ENCODE data around the gene EML4. TPM values are rescaled to one million over a fixed set of nuclear protein-coding genes. Genes with fewer than 3 reads are reported as not detected.

Gene EML4
- total and polyA plus RNA-seq, 2 of the 13 experiments (the other 11 are each of a cell fraction or from before 2014, with no cell fraction given): 243 to 476 TPM

GRCh38 chr2:42207826-42208225 lies 38.7 kb downstream of the EML4 start:
- WGBS (ENCODE audit: low lambda C conversion rate): 86% methylated on average over 5 of the region's 5 CpGs
- DNase-seq (ENCODE audit: low spot score) (no peak), ATAC-seq (no peak), FAIRE-seq (no peak)
- no peak overlapping the region for H3K4me2 ChIP-seq (ENCODE audit: low read depth, low read length)
- ChIA-PET POLR2A (interaction anchor here (1.4 kb wide), 1 partner anchor 116 kb away, joined by 3 read pairs; no protein-coding TSS in a partner anchor), CTCF (ENCODE audit: low intra/inter-chr PET ratio, low total read pairs) (no interaction called here)
- H3K4me1 ChIP-seq (ENCODE audit: insufficient read depth, low read length): peaks cover 86% of the 10 kb centered on the region
- H3K36me3 ChIP-seq (replicated peaks in 1 of 2; ENCODE audit: control insufficient read depth in 1 of 2, insufficient read depth in 2 of 2, low read length in 2 of 2): peaks cover 3 to 42% of the 10 kb centered on the region in 2 experiments
- no peak overlapping the region for H3K27ac ChIP-seq (ENCODE audit: extremely low read length, insufficient read depth, low read length)
- no peak overlapping the region for H3K9ac ChIP-seq (ENCODE audit: insufficient read depth, low read depth, low read length)
- H2AFZ ChIP-seq (ENCODE audit: low read length): no peak overlapping the region
- TF ChIP-seq TP53 (CRISPR knock-in tag; conservative IDR thresholded peaks at IDR 0.05): no peak
- no peak for TF ChIP-seq ZNF841 (CRISPR knock-in tag; IDR thresholded peaks at IDR 0.05; ENCODE audit: borderline replicate concordance)
- peak; percentile 84 for TF ChIP-seq RBM22 (optimal IDR thresholded peaks at IDR 0.05; ENCODE audit: low read length)
- no peak overlapping the region for H3K4me3 ChIP-seq (replicated peaks in 1 of 3; ENCODE audit: insufficient read depth in 1 of 3, low read depth in 2 of 3, low read length in 3 of 3)
- H4K20me1 ChIP-seq (ENCODE audit: insufficient read depth, low read length): peaks cover 100% of the 10 kb centered on the region
- in situ Hi-C loops (cut with HindIII; ENCODE audit: extremely low pct_ligation_motif_present, low pct_unique_long_range_greater_than_20kb): no loop called here
- no peaks in the 10 kb centered on the region for H3K9me3 ChIP-seq (ENCODE audit: low read length)
- BruUV-seq (replicated peaks): no TSS peak
- peaks cover 99% of the 10 kb centered on the region for H3K79me2 ChIP-seq (ENCODE audit: insufficient read depth, low read length)
- intact Hi-C loops (cut with micrococcal nuclease; ENCODE audit: unreplicated experiment): no loop called here
- H3K27me3 ChIP-seq (ENCODE audit: control insufficient read depth in 1 of 2, insufficient read depth in 2 of 2, low read length in 2 of 2): no peaks in the 10 kb centered on the region

DNA sequence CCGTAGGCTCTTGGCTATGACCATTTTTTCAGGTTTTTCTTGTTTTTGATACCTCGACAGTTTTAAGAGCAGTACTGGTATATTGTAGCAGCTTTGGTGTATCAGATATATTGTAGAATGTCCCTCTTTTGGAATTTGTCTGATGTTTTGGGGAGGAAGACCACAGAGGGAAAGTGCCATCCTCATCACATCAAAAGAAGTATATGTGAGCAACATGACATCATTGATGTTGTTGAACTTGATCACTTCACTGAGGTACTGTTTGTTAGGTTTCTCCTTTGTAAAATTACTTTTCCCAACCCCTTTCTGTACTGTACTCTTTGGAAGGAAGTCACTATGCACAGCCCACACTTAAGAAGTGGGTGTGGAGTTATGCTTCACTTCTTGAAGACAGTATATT lies 41.0 kb downstream of the EML4 start:
- no peak for FAIRE-seq
- peaks cover 100% of the 10 kb centered on the region for H4K20me1 ChIP-seq (ENCODE audit: insufficient read depth, low read length)
- no peak for ATAC-seq
- H3K27me3 ChIP-seq (ENCODE audit: control insufficient read depth in 1 of 2, insufficient read depth in 2 of 2, low read length in 2 of 2): no peaks in the 10 kb centered on the region
- POLR2A ChIA-PET: no interaction called here
- H3K9me3 ChIP-seq (ENCODE audit: low read length): no peaks in the 10 kb centered on the region
- peak overlapping the region; percentile 6; the same call in 1 of the 2 replicates for H3K4me2 ChIP-seq (ENCODE audit: low read depth, low read length)
- in situ Hi-C loops (cut with HindIII; ENCODE audit: extremely low pct_ligation_motif_present, low pct_unique_long_range_greater_than_20kb): no loop called here
- WGBS (ENCODE audit: low lambda C conversion rate): 94% methylated on average over 2 of the region's 2 CpGs
- peaks cover 86% of the 10 kb centered on the region for H3K4me1 ChIP-seq (ENCODE audit: insufficient read depth, low read length)
- no peak overlapping the region for H3K27ac ChIP-seq (ENCODE audit: extremely low read length, insufficient read depth, low read length)
- H3K79me2 ChIP-seq (ENCODE audit: insufficient read depth, low read length): peaks cover 99% of the 10 kb centered on the region
- DNase-seq (ENCODE audit: low spot score): no peak
- no peak overlapping the region for H3K9ac ChIP-seq (ENCODE audit: insufficient read depth, low read depth, low read length)
- H2AFZ ChIP-seq (ENCODE audit: low read length): no peak overlapping the region
- no peak overlapping the region for H3K4me3 ChIP-seq (replicated peaks in 1 of 3; ENCODE audit: insufficient read depth in 1 of 3, low read depth in 2 of 3, low read length in 3 of 3)
- intact Hi-C loops (cut with micrococcal nuclease; ENCODE audit: unreplicated experiment): no loop called here
- no TSS peak for BruUV-seq (replicated peaks)
- TF ChIP-seq, protein P1, sequence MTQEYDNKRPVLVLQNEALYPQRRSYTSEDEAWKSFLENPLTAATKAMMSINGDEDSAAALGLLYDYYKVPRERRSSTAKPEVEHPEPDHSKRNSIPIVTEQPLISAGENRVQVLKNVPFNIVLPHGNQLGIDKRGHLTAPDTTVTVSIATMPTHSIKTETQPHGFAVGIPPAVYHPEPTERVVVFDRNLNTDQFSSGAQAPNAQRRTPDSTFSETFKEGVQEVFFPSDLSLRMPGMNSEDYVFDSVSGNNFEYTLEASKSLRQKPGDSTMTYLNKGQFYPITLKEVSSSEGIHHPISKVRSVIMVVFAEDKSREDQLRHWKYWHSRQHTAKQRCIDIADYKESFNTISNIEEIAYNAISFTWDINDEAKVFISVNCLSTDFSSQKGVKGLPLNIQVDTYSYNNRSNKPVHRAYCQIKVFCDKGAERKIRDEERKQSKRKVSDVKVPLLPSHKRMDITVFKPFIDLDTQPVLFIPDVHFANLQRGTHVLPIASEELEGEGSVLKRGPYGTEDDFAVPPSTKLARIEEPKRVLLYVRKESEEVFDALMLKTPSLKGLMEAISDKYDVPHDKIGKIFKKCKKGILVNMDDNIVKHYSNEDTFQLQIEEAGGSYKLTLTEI (CRISPR knock-in tag; conservative IDR thresholded peaks at IDR 0.05): no peak
- TF ChIP-seq RBM22 (optimal IDR thresholded peaks at IDR 0.05; ENCODE audit: low read length): peak; percentile 97
- no peak for TF ChIP-seq MNT (IDR thresholded peaks at IDR 0.05)
- no peak for TF ChIP-seq ZSCAN22 (CRISPR knock-in tag; IDR thresholded peaks at IDR 0.05)
- peak; percentile 40 for TF ChIP-seq ATF7 (IDR thresholded peaks at IDR 0.05)
- TF ChIP-seq ATF7 (CRISPR knock-in tag; IDR thresholded peaks at IDR 0.05): no peak
- no peak for TF ChIP-seq ZNF672 (CRISPR knock-in tag; IDR thresholded peaks at IDR 0.05)
- TF ChIP-seq NFRKB (IDR thresholded peaks at IDR 0.05): no peak
- no peak for TF ChIP-seq ZBTB8A (CRISPR knock-in tag; IDR thresholded peaks at IDR 0.05; ENCODE audit: borderline replicate concordance, low read depth)
- CTCF ChIA-PET (ENCODE audit: low intra/inter-chr PET ratio, low total read pairs): no interaction called here
- H3K36me3 ChIP-seq (replicated peaks in 1 of 2; ENCODE audit: control insufficient read depth in 1 of 2, insufficient read depth in 2 of 2, low read length in 2 of 2): peaks cover 7 to 50% of the 10 kb centered on the region in 2 experiments

All from HepG2 (cell line).